AG20443 (cell line): ENCODE data around the gene ABCC8.

ENCODE experiments used
- DNase-seq: peaks from one replicate; pipeline ENCODE4 v3.0.0; 2012; ENCODE audit warnings: low spot score, mixed read lengths

ABCC8 gene

DNA sequence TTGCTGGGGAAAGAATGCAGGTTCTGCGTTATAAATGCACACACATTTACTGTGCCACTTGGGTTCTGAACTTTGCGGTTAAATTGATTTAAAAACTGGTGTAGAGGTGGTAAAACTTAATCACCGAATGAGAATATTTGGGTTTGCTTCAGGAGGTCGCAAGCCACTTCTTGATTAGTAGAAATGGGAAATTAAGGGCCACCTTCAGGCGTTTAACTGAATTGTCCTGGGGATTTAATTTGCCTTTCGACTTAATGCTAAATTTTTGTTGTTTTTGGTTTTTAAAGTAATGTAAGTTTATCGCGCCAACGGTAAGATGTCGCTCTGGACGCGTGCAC lies 125.5 kb downstream of the ABCC8 start:
- no peak for DNase-seq

DNA sequence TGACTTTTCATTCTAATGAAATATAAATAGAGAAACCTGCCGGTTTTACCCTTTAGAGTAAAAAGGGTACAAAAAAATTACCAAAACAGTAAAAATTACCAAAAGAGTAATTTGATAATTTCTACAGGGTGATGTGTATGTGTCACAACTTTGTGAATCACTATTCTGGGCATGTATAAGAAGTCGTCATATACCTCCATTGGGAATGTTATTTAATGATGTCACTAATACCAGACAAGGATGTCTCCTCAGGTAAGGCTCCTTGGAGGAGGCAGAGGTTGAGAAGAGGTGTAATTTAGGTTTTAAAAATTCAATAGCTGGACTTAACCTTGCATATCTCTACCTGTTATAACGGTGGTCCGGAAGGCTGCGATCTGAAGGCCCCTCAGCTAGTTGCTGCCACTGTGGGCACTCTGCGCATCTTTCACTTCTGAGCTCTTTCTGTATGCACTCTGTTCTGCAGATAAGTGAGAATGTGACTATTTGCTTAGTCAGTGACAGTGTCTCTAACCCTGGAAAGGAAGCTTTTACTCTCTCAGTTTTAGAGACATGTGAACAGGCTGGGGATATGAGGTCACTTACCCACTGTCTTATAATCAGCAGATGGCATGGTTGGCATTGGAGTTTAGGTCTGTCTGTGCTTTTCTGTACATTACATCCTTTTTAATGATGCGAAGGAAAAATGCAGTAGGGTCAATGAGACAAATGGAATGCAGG lies 126.0 kb downstream of the ABCC8 start:
- DNase-seq = no peak

DNA sequence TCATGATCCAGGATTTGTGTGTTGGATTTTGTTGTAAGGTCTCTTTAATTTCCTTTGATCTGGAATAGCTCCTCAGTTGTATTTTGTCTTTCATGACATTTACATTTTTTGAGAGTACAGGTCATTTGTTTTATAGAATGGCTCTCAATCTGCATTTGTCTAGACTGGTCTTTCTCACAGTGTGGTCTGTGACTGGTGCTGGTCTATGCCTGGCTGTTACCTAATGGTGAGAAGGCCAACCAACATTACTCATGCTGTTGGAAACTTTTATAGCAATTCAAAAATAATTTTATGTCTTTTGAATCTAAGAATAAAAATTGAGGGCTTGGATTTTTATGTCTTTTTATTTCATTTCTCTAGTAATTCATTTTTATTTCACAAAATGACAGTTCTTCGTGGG lies 129.0 kb downstream of the ABCC8 start:
- DNase-seq = no peak

DNA sequence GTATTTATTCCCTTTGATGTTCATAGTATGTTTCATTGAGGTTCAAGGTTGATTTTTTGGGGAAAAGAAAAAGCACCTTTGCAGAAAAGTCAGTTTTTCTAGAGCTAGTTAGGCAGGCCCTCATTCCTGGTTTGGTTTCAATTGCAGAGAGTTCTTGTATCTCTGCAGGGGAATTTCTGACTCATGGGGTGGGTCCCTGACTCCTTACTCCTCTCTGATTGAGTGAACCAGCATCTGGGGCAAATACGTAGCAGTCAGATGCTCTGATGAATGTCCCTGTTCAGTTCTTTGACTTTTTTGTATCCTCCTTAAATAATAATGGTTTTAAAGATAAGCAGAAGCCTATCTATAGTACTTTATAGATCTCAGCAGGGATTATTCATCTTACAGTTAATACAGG lies 132.7 kb downstream of the ABCC8 start:
- DNase-seq = peak; percentile 82

DNA sequence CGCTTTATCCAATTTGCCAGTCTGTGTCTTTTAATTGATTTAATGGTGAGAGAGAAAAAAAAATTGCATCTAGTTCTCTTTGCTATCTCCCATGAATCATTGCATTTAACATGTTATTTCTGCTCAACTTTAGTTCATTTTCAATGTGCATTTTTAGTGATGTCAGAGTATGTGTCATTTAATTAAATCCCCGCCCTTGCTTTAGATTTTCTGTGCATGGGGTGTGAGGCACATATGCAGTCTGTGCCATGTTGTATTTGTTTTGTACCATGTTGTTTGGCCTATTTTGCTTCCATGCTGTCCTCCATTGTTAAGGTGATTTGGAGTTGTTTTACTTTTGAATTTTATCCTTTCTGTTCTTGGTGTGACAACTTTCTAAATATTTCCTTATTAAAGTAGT lies 133.4 kb downstream of the ABCC8 start:
- no peak for DNase-seq
